HepG2 (cell line): ENCODE measurements around the gene SAPCD1. TPM values are rescaled to one million over a fixed set of nuclear protein-coding genes. Genes with fewer than 3 reads are reported as not detected.
A peak's percentile ranks its signal among the peaks of the same experiment; 100 is the strongest.

Experiments used
- ARNT2 ChIP-seq: sonication (generic); formaldehyde crosslinking; IDR thresholded peaks from 2 replicates; pipeline ENCODE4 v1.8.0; 2022; ENCODE audit warnings: mild to moderate bottlenecking, low read depth, missing genetic modification reagents, moderate library complexity
- ASH2L ChIP-seq: fragments of 300-600, 200-600 bp; sonication (generic); IDR thresholded peaks from 2 replicates; pipeline ENCODE4 v1.7.0; 2017; ENCODE audit warnings: low read depth, mild to moderate bottlenecking, moderate library complexity, mixed read lengths, low read length; ENCODE audit not compliant: insufficient read length
- DNMT1 ChIP-seq: sonication (generic); formaldehyde crosslinking; IDR thresholded peaks from 2 replicates; pipeline ENCODE4 v1.5.1; 2020; ENCODE audit warnings: mild to moderate bottlenecking, missing genetic modification reagents
- EED ChIP-seq: sonication (generic); formaldehyde crosslinking; IDR thresholded peaks from 2 replicates; pipeline ENCODE4 v1.5.0; 2020; ENCODE audit warnings: mild to moderate bottlenecking, missing genetic modification reagents
- JDP2 ChIP-seq: sonication (generic); formaldehyde crosslinking; IDR thresholded peaks from 2 replicates; pipeline ENCODE4 v1.8.1; 2022; ENCODE audit warnings: missing genetic modification reagents, borderline replicate concordance
- KLF15 ChIP-seq: sonication (generic); formaldehyde crosslinking; IDR thresholded peaks from 2 replicates; pipeline ENCODE4 v1.8.1; 2023; ENCODE audit warnings: borderline replicate concordance, mild to moderate bottlenecking, inconsistent platforms, missing genetic modification reagents, mixed read lengths
- KMT2A ChIP-seq: sonication (generic); formaldehyde crosslinking; IDR thresholded peaks from 2 replicates; pipeline ENCODE4 v1.4.0; 2020; ENCODE audit warnings: missing genetic modification reagents
- MXD4 ChIP-seq: IDR thresholded peaks from 2 replicates; pipeline ENCODE4 v1.6.1; 2016; ENCODE audit warnings: mild to moderate bottlenecking, missing biosample characterization, missing genetic modification reagents
- NCOA1 ChIP-seq: sonication (generic); formaldehyde crosslinking; IDR thresholded peaks from 2 replicates; pipeline ENCODE4 v1.9.0; 2021; ENCODE audit warnings: missing genetic modification reagents
- NFE2 ChIP-seq: sonication (generic); formaldehyde crosslinking; IDR thresholded peaks from 2 replicates; pipeline ENCODE4 v1.4.0; 2020; ENCODE audit warnings: missing genetic modification reagents
- RAD51 ChIP-seq: fragments of 450-650 bp; IDR thresholded peaks from 2 replicates; pipeline ENCODE4 v1.6.1; 2016; ENCODE audit warnings: borderline replicate concordance
- RFX1 ChIP-seq: fragments of 450-650 bp; IDR thresholded peaks from 2 replicates; pipeline ENCODE4 v1.6.1; 2017
- SNAPC2 ChIP-seq: sonication (generic); formaldehyde crosslinking; IDR thresholded peaks from 2 replicates; pipeline ENCODE4 v1.8.1; 2022; ENCODE audit warnings: mild to moderate bottlenecking, missing genetic modification reagents
- SRSF1 ChIP-seq: fragments of 200-400 bp; formaldehyde crosslinking; optimal IDR thresholded peaks from 2 replicates; pipeline ENCODE3; 2017; ENCODE audit warnings: mild to moderate bottlenecking, low read depth, low read length, moderate library complexity
- TCF12 ChIP-seq, 2 experiments: fragments of 450-650 bp in 1 of 2; sonication (generic) in 1 of 2; formaldehyde crosslinking in 1 of 2; IDR thresholded peaks; 2 replicates each; pipeline versions ENCODE4 v1.6.1 to v1.8.0; 2017 to 2022; ENCODE audit warnings: antibody characterized with exemption in 1 of 2, mild to moderate bottlenecking in 1 of 2, missing genetic modification reagents in 1 of 2, moderate library complexity in 1 of 2
- TGIF2 ChIP-seq: IDR thresholded peaks from 2 replicates; pipeline ENCODE4 v1.6.1; 2016; ENCODE audit warnings: control low read depth, missing compliant biosample characterization
- ZEB1 ChIP-seq: IDR thresholded peaks from 2 replicates; pipeline ENCODE4 v1.6.1; 2012; ENCODE audit warnings: mild to moderate bottlenecking, low read depth, inconsistent platforms; ENCODE audit not compliant: insufficient replicate concordance
- ZNF20 ChIP-seq: sonication (generic); formaldehyde crosslinking; IDR thresholded peaks from 2 replicates; pipeline ENCODE4 v1.4.0; 2020; ENCODE audit warnings: mild to moderate bottlenecking, moderate library complexity, missing genetic modification reagents
- ZNF232 ChIP-seq: sonication (generic); formaldehyde crosslinking; IDR thresholded peaks from 2 replicates; pipeline ENCODE4 v1.4.0; 2020; ENCODE audit warnings: missing genetic modification reagents, borderline replicate concordance
- ZNF274 ChIP-seq: sonication (generic); formaldehyde crosslinking; IDR thresholded peaks from 2 replicates; pipeline ENCODE4 v1.5.1; 2020; ENCODE audit warnings: mild to moderate bottlenecking, missing genetic modification reagents
- ZNF510 ChIP-seq: sonication (generic); formaldehyde crosslinking; IDR thresholded peaks from 2 replicates; pipeline ENCODE4 v1.4.0; 2020; ENCODE audit warnings: low read depth, mild to moderate bottlenecking, missing genetic modification reagents
- ZNF652 ChIP-seq: IDR thresholded peaks from 2 replicates; pipeline ENCODE4 v1.6.1; 2016; ENCODE audit warnings: low read depth, borderline replicate concordance
- ZNF670 ChIP-seq: sonication (generic); formaldehyde crosslinking; IDR thresholded peaks from 2 replicates; pipeline ENCODE4 v1.8.0; 2022; ENCODE audit warnings: mild to moderate bottlenecking, missing genetic modification reagents, borderline replicate concordance
- ZNF746 ChIP-seq: sonication (generic); formaldehyde crosslinking; IDR thresholded peaks from 2 replicates; pipeline ENCODE4 v1.8.0; 2022; ENCODE audit warnings: mild to moderate bottlenecking, missing genetic modification reagents
- polyA plus RNA-seq, 8 experiments: library from polyadenylated mRNA; depleted of rRNA in 3 of 8; stranded (reverse) in 7 of 8; unstranded in 1 of 8; fragments of >200 nt; fragmentation: Illumina TruSeq in 4 of 8; extraction: Trizol in 4 of 8; gene quantifications; 2 replicates each; pipeline versions ENCODE4 v1.2.1 to v1.2.3, GENCODE V29; 2011 to 2016; ENCODE audit warnings: low read depth in 4 of 8, missing spikeins in 1 of 8, mixed read lengths in 1 of 8; ENCODE audit not compliant: insufficient read depth in 1 of 8
- total RNA-seq, 5 experiments: library from RNA; depleted of rRNA; stranded (reverse); fragments of >200 nt; fragmentation: Illumina TruSeq; extraction: Trizol; gene quantifications; 2 replicates each; pipeline ENCODE4 v1.2.3, GENCODE V29; 2016; ENCODE audit warnings: low read depth in 1 of 5
- TF ChIP-seq, protein P1 (sequence below): sonication (generic); formaldehyde crosslinking; IDR thresholded peaks from 2 replicates; pipeline ENCODE4 v1.5.1; 2020; ENCODE audit warnings: missing genetic modification reagents, mild to moderate bottlenecking, borderline replicate concordance
- TF ChIP-seq, protein P2 (sequence below): sonication (generic); formaldehyde crosslinking; IDR thresholded peaks from 2 replicates; pipeline ENCODE4 v1.5.0; 2020; ENCODE audit warnings: mild to moderate bottlenecking, low read depth, missing genetic modification reagents, borderline replicate concordance
- TF ChIP-seq, protein P3 (sequence below): sonication (generic); formaldehyde crosslinking; IDR thresholded peaks from 2 replicates; pipeline ENCODE4 v1.8.0; 2022; ENCODE audit warnings: mild to moderate bottlenecking, missing genetic modification reagents
- TF ChIP-seq, protein P4 (sequence below): IDR thresholded peaks from 2 replicates; pipeline ENCODE4 v1.6.1; 2016; ENCODE audit warnings: missing biosample characterization, missing genetic modification reagents, low read depth

SAPCD1 gene
- total and polyA plus RNA-seq, 2 of the 13 experiments (the other 11 are each of a cell fraction or from before 2014, with no cell fraction given) = 2.5 to 3.9 TPM

DNA sequence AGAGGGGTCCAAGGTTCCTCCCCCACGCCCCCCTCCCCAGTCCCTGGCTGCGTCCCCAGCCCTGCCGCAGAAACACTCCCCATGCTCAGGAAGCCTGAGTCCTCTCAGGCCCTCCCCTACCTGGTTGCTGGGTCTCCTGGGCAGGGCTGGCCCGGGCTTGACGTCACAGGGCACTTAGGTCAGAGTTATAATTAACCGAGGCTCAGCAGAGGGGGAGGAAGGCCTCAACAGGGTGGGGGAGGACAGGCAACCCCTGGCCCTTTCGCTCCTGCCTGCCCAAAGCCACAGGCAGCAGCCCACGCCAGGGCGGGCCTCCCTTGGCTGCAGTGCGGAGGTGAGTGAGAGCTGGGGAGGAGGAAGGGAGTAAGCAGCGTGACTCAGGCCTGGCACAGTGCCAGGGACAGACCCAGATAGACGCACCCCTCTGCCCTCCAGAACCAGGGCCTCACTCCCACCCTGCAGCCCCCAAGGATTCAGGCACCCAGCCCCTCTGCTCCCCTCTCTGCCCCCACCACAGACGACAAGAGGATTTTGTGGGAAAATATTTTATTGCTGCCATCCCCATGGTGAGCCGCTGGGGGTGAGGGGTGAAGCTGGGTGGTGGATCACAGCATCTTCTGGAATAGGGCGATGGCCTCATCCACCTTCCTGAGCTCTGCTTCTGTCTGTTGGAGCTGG is 14.7 kb downstream of the SAPCD1 start, which contains the start of gene VWA7 (continued):
- peak; percentile 86 for TF ChIP-seq ZNF670 (CRISPR knock-in tag)
- no peak for TF ChIP-seq TCF12 (IDR thresholded peaks at IDR 0.05)
- 0 out of 2 replicates have a peak, but pooled peaks have one; percentile 64 for TF ChIP-seq TCF12 (CRISPR knock-in tag; IDR thresholded peaks at IDR 0.05)
- no peak for TF ChIP-seq RFX1
- peak; percentile 41; the same call in 1 of the 2 replicates for TF ChIP-seq ZNF746
- no peak for TF ChIP-seq KLF15 (CRISPR knock-in tag)
- TF ChIP-seq ASH2L = no peak
- no peak for TF ChIP-seq DNMT1 (CRISPR knock-in tag)
- TF ChIP-seq ZNF274 (CRISPR knock-in tag) = 0 out of 2 replicates have a peak, but pooled peaks have one; percentile 73
- TF ChIP-seq NCOA1 (CRISPR knock-in tag) = no peak
- TF ChIP-seq, protein P1, sequence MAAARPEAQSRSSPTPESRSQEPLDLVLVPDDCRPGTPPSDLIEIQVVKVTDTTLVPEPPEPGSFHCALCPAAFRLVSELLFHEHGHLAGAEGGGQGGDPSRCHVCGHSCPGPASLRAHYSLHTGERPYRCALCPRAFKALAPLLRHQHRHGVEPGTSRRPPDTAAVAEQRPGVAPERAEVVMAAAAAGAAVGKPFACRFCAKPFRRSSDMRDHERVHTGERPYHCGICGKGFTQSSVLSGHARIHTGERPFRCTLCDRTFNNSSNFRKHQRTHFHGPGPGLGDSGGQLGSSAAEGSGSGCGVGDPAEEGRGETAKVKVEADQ = 0 out of 2 replicates have a peak, but pooled peaks have one; percentile 47
- 0 out of 2 replicates have a peak, but pooled peaks have one; percentile 34 for TF ChIP-seq KMT2A (CRISPR knock-in tag)
- TF ChIP-seq JDP2 (CRISPR knock-in tag) = no peak
- no peak for TF ChIP-seq ZNF510
- TF ChIP-seq MXD4 (CRISPR knock-in tag) = no peak; the same call in 1 of the 2 replicates
- TF ChIP-seq ZNF20 = no peak
- peak; percentile 34 for TF ChIP-seq SRSF1
- TF ChIP-seq, protein P2, sequence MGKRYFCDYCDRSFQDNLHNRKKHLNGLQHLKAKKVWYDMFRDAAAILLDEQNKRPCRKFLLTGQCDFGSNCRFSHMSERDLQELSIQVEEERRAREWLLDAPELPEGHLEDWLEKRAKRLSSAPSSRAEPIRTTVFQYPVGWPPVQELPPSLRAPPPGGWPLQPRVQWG (CRISPR knock-in tag) = no peak
- TF ChIP-seq NFE2 (CRISPR knock-in tag) = peak; percentile 62; the same call in 1 of the 2 replicates
- TF ChIP-seq TGIF2 (CRISPR knock-in tag) = no peak; the same call in 1 of the 2 replicates
- TF ChIP-seq ZNF232 (CRISPR knock-in tag) = no peak
- TF ChIP-seq, protein P3, sequence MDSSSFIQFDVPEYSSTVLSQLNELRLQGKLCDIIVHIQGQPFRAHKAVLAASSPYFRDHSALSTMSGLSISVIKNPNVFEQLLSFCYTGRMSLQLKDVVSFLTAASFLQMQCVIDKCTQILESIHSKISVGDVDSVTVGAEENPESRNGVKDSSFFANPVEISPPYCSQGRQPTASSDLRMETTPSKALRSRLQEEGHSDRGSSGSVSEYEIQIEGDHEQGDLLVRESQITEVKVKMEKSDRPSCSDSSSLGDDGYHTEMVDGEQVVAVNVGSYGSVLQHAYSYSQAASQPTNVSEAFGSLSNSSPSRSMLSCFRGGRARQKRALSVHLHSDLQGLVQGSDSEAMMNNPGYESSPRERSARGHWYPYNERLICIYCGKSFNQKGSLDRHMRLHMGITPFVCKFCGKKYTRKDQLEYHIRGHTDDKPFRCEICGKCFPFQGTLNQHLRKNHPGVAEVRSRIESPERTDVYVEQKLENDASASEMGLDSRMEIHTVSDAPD (CRISPR knock-in tag) = no peak
- TF ChIP-seq SNAPC2 (CRISPR knock-in tag) = no peak
- no peak for TF ChIP-seq EED
- no peak for TF ChIP-seq RAD51
- no peak for TF ChIP-seq ARNT2 (CRISPR knock-in tag)
- TF ChIP-seq, protein P4, sequence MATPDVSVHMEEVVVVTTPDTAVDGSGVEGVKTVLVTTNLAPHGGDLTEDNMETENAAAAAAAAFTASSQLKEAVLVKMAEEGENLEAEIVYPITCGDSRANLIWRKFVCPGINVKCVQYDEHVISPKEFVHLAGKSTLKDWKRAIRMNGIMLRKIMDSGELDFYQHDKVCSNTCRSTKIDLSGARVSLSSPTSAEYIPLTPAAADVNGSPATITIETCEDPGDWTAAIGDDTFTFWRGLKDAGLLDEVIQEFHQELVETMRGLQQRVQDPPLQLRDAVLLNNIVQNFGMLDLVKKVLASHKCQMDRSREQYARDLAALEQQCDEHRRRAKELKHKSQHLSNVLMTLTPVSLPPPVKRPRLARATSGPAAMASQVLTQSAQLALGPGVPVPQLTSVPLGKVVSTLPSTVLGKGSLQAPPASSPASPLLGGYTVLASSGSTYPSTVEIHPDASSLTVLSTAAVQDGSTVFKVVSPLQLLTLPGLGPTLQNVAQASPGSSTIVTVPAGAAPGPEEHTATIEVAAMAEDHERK = no peak
- TF ChIP-seq ZEB1 = no peak
- 0 out of 2 replicates have a peak, but pooled peaks have one; percentile 18 for TF ChIP-seq ZNF652 (CRISPR knock-in tag)
